BLaER1 (cell line): ENCODE measurements around the gene GDPD2.
A peak's percentile ranks its signal among the peaks of the same experiment; 100 is the strongest.

Experiments
- H3K27ac ChIP-seq: shearing (Covaris generic); formaldehyde crosslinking; 2 replicates; pipeline ENCODE4 v1.8.1; 2022
- H3K27me3 ChIP-seq: shearing (Covaris generic); formaldehyde crosslinking; 2 replicates; pipeline ENCODE4 v1.8.1; 2022
- H3K36me3 ChIP-seq: shearing (Covaris generic); formaldehyde crosslinking; 2 replicates; pipeline ENCODE4 v1.8.1; 2022
- H3K4me1 ChIP-seq: shearing (Covaris generic); formaldehyde crosslinking; 2 replicates; pipeline ENCODE4 v1.8.1; 2022
- H3K4me2 ChIP-seq: shearing (Covaris generic); formaldehyde crosslinking; 2 replicates; pipeline ENCODE4 v1.8.1; 2022
- H3K4me3 ChIP-seq: shearing (Covaris generic); formaldehyde crosslinking; 2 replicates; pipeline ENCODE4 v1.8.1; 2022
- H3K9ac ChIP-seq: shearing (Covaris generic); formaldehyde crosslinking; 2 replicates; pipeline ENCODE4 v1.8.1; 2022
- H3K9me3 ChIP-seq: shearing (Covaris generic); formaldehyde crosslinking; 2 replicates; pipeline ENCODE4 v1.8.1; 2022
- H4K20me1 ChIP-seq: shearing (Covaris generic); formaldehyde crosslinking; 2 replicates; pipeline ENCODE4 v1.8.1; 2022
- Cebpa-rat ChIP-seq: shearing (Covaris generic); IDR thresholded peaks from 2 replicates; pipeline ENCODE4 v1.8.1; 2022

The GDPD2 gene

DNA sequence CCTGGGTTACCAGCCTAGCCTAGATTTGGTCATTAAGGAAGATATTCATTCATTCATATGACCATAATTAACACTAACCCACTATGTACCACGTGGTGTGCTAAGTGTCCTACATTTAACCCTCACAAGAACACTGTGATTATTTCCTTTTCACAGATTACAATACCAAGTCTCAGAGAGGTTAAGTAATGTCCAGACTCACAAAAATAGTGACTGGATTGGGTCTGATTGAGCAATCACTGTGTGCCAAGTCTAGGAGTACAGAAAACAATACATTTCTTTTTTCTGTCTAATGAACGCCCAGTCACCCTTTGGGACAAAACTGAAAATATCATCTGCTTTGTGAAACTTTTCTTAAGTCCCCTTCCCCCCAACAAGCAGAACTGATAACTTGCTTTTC lies 13.9 kb downstream of the GDPD2 start:
- Histone ChIP-seq H3K4me3 (no peak overlapping the region), H3K9ac (no peak overlapping the region), H3K27me3 (peaks cover 71% of the 10 kb centered on the region), H3K27ac (no peak overlapping the region), H4K20me1 (no peaks in the 10 kb centered on the region; the same call in 1 of the 2 replicates), H3K9me3 (no peaks in the 10 kb centered on the region), H3K36me3 (no peaks in the 10 kb centered on the region), H3K4me1 (peaks cover 24% of the 10 kb centered on the region), H3K4me2 (no peak overlapping the region)
- no peak for TF ChIP-seq Cebpa-rat

DNA sequence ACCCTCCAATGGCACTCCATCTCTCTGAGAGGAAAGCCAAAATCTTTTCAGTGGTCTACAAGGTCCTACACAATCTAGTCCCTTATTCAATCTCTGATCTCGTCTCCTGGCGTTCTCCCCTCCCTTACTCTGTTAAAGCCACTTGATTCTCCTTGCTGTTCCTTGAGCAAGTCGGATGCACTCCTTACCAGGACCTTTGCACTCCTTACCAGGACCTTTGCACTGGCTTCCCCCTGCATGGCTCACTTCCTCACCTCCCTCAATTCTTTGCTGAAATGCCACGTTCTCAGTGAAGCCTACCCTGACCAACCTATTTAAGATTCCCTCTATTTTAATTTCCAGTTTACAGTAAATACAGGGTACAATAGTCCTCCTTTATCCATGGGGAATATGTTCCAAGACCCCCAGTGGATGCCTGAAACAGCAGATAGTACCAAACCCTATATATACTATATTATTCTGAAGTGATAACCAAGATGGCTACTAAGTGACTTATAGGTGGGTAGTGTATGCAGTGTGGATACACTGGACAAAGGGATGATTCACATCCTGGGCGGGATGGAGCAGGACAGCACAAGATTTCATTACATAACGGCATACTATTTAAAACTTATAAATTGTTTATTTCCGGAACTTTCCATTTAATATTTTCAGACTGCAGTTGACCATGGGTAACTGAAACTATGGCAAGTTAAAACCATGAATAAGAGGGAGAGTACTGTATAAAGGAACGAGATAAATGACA lies 15.0 kb downstream of the GDPD2 start:
- TF ChIP-seq Cebpa-rat = no peak
- Histone ChIP-seq H4K20me1 (no peaks in the 10 kb centered on the region; the same call in 1 of the 2 replicates), H3K9ac (no peak overlapping the region), H3K27ac (no peak overlapping the region), H3K4me2 (no peak overlapping the region), H3K4me1 (peaks cover 24% of the 10 kb centered on the region), H3K9me3 (no peaks in the 10 kb centered on the region), H3K36me3 (no peaks in the 10 kb centered on the region), H3K4me3 (no peak overlapping the region), H3K27me3 (peaks cover 75% of the 10 kb centered on the region)

DNA sequence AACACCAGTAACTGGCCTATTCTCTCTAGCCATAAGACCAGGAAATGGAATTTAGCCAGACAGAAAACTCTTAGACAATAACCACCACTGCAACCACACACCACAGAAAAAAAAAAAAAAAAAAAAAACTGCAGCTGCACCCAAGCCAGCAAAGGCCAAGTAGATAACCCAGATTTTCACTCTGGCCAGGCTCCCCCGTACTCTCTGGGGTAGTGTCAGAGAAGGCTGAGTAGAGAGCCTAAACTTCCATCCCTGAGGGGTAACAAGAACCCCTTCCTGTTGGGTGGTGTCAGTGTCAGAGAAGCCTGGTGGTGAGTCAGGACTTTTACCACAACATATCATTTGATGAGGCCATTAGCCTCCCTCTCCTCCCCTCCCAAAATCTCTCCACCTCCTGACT lies 15.9 kb downstream of the GDPD2 start:
- Histone ChIP-seq H3K9ac (no peak overlapping the region), H3K27me3 (peaks cover 84% of the 10 kb centered on the region), H3K27ac (no peak overlapping the region), H3K4me1 (peaks cover 24% of the 10 kb centered on the region), H3K9me3 (no peaks in the 10 kb centered on the region), H3K4me2 (0 out of 2 replicates have a peak overlapping the region, but pooled peaks have one; percentile 28), H3K4me3 (no peak overlapping the region), H4K20me1 (no peaks in the 10 kb centered on the region; the same call in 1 of the 2 replicates), H3K36me3 (no peaks in the 10 kb centered on the region)
- no peak for TF ChIP-seq Cebpa-rat

DNA sequence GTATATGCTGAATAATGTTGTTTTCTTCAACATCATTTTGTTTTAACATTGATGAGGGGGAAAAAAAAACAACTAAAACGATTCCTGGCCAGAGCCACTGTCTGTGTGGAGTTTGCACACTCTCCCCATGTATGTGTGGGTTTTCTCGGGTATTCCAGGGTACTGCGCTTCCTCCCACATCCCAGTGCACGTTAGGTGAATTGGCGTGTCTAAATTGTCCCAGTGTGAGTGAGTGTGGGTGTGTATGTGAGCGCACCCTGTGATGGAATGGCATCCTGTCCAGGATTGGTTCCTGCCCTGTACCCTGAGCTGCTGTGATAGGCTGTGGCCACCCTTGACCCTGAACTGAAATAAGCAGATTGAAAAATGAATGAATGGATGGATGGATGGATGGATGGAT lies 19.1 kb downstream of the GDPD2 start:
- H3K36me3 ChIP-seq = no peaks in the 10 kb centered on the region
- no peak overlapping the region for H3K4me3 ChIP-seq
- H3K9ac ChIP-seq = no peak overlapping the region
- H3K4me2 ChIP-seq = no peak overlapping the region
- no peak for TF ChIP-seq Cebpa-rat
- no peaks in the 10 kb centered on the region; the same call in 1 of the 2 replicates for H4K20me1 ChIP-seq
- peaks cover 11% of the 10 kb centered on the region for H3K4me1 ChIP-seq
- no peaks in the 10 kb centered on the region for H3K9me3 ChIP-seq
- peaks cover 96% of the 10 kb centered on the region for H3K27me3 ChIP-seq
- H3K27ac ChIP-seq = no peak overlapping the region

DNA sequence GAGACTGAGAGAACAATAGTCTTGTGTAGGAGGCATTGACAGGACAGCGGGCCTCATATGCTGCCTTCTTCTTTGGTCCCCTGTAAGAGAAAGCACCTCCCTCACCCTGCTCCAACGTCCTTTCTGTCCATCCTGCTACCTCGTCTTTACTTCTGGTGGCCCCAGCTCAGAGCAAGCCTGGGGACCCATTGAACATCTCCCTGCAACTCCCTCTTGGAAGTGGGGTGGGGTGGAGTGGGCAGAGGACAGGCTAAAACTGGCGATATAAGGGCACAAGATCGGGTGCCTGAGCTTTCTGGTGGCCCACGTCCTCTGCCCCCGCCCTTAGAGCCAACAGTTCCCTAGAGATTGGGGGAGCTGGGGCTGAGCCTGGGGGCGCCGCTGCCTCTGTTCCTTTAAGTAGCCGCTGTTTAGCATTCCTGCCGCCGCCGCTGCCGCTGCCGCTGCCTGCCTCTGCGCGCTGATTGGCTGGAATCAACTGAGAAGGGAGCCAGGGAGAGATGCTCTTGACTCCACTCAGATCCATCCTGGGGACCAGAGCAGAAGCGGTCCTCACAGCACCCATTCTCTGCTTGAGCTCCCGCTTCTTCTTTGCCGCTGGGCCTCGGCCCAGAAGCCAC lies 21.3 kb downstream of the GDPD2 start, which contains the start of gene DLG3:
Gene DLG3, plus strand, starts transcription at position 510 of the 620 bp plus-strand sequence. CDS start 367 bp downstream, outside the sequence.
- no peak within 1 kb of the TSS for H3K27ac ChIP-seq
- peaks cover 94% of the 10 kb centered on the region for H3K27me3 ChIP-seq
- H3K4me1 ChIP-seq = peaks cover under 1% of the 10 kb centered on the region
- peak within 1 kb of the TSS; percentile 12; the same call in 1 of the 2 replicates for H3K4me2 ChIP-seq
- H4K20me1 ChIP-seq = no peaks in the 10 kb centered on the region; the same call in 1 of the 2 replicates
- no peak within 1 kb of the TSS for H3K9ac ChIP-seq
- no peaks in the 10 kb centered on the region for H3K9me3 ChIP-seq
- no peaks in the 10 kb centered on the region for H3K36me3 ChIP-seq
- no peak for TF ChIP-seq Cebpa-rat
- H3K4me3 ChIP-seq = no peak within 1 kb of the TSS

DNA sequence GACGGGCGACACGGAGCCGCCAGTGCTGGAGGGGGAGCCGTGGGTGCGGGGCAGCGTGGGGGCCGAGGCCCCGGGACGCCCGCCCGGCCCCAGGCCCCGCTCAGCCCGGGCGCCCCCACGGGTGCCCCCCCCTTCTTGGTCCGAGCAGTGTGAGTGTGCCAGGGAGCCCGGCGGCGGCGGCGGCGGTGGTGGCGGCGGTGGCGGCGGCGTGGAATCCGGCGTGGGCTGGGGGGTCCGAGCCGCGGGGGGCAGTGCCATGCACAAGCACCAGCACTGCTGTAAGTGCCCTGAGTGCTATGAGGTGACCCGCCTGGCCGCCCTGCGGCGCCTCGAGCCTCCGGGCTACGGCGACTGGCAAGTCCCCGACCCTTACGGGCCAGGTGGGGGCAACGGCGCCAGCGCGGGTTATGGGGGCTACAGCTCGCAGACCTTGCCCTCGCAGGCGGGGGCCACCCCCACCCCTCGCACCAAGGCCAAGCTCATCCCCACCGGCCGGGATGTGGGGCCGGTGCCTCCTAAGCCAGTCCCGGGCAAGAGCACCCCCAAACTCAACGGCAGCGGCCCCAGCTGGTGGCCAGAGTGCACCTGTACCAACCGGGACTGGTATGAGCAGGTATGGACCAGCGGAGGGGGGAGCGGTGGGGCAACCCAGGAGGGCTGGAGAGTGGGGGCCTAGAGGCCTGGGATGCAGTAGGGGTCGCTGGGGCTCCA lies 22.0 kb downstream of the GDPD2 start:
- Histone ChIP-seq H3K36me3 (no peaks in the 10 kb centered on the region), H4K20me1 (no peaks in the 10 kb centered on the region; the same call in 1 of the 2 replicates), H3K4me1 (no peaks in the 10 kb centered on the region), H3K4me3 (no peak overlapping the region), H3K27me3 (peaks cover 93% of the 10 kb centered on the region), H3K9me3 (no peaks in the 10 kb centered on the region), H3K9ac (no peak overlapping the region), H3K4me2 (peak overlapping the region; percentile 12; the same call in 1 of the 2 replicates), H3K27ac (no peak overlapping the region)
- TF ChIP-seq Cebpa-rat = no peak

DNA sequence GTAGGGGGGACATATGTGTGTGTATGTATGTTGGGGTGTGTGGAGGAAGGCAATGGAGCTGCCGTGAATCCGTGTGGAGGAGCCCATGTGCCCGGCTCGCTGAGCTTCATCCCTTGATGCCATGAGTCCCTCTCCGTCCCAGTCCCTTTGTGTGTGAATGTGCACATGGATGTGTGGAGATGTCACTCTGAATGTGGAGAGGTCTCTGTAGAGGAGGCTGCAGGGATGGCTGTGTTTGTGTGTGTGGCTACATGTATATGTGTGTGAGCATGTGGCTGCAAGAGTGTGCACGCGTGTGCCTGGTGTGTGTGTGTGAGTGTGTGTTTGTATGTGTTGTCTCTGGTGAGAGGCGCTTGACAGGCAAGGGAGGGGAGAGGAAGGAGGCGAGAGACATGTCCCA lies 22.8 kb downstream of the GDPD2 start:
- H3K4me2 ChIP-seq = no peak overlapping the region
- no peak for TF ChIP-seq Cebpa-rat
- peaks cover 87% of the 10 kb centered on the region for H3K27me3 ChIP-seq
- no peaks in the 10 kb centered on the region for H3K4me1 ChIP-seq
- H3K9me3 ChIP-seq = no peaks in the 10 kb centered on the region
- H3K4me3 ChIP-seq = no peak overlapping the region
- no peaks in the 10 kb centered on the region for H3K36me3 ChIP-seq
- no peak overlapping the region for H3K27ac ChIP-seq
- no peaks in the 10 kb centered on the region; the same call in 1 of the 2 replicates for H4K20me1 ChIP-seq
- H3K9ac ChIP-seq = no peak overlapping the region

DNA sequence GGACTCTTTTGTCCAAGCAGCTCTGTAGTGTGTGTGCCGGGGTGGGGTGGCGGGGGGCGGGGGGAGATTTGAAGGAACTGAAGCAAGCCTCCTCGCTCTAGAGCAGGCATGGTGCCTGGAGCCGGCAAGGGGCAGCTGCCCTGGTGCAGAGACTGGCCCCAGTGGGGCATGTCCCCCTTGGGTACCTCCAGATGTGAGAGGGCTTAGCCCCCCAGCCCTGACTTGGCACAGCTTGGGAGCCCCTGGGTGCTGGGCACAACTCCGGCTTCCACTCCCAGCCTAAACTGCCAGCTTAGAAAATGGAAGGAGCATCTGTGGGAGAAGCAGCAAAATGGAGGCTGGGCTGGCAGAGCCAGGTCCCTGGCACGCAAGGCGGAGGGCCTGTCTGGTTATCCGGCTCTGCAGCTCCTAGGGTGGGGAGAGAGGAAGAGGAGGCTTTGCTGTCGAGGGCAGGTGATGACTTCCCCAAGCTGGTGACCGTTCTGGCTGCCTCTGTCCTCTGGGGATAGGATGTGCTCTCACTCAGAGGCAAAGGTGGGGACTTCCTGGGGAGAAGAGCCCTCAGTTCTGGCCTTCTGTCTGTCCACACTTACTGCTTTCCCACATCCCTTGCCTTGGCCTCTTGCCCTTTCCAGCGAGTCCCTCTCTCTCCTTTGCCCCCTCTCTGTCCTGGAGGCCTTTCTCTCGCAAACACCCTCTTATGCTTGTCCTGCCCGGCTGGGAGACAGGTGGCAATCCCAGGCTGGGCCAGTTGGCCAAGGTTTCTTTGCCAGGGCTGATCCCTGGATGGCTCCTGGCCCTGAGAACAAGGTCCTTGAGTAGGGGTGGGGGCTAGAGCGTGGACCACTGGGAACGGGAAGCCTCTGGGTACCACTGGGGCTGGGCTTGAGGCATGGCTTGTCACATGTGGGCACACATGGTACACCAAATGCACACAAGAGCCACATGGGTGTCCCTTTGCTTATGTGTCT lies 23.6 kb downstream of the GDPD2 start:
- no peak overlapping the region for H3K9ac ChIP-seq
- no peaks in the 10 kb centered on the region; the same call in 1 of the 2 replicates for H4K20me1 ChIP-seq
- no peak overlapping the region for H3K4me2 ChIP-seq
- TF ChIP-seq Cebpa-rat = no peak
- no peaks in the 10 kb centered on the region for H3K36me3 ChIP-seq
- H3K4me1 ChIP-seq = no peaks in the 10 kb centered on the region
- H3K4me3 ChIP-seq = no peak overlapping the region
- H3K27ac ChIP-seq = no peak overlapping the region
- peaks cover 80% of the 10 kb centered on the region for H3K27me3 ChIP-seq
- H3K9me3 ChIP-seq = no peaks in the 10 kb centered on the region

DNA sequence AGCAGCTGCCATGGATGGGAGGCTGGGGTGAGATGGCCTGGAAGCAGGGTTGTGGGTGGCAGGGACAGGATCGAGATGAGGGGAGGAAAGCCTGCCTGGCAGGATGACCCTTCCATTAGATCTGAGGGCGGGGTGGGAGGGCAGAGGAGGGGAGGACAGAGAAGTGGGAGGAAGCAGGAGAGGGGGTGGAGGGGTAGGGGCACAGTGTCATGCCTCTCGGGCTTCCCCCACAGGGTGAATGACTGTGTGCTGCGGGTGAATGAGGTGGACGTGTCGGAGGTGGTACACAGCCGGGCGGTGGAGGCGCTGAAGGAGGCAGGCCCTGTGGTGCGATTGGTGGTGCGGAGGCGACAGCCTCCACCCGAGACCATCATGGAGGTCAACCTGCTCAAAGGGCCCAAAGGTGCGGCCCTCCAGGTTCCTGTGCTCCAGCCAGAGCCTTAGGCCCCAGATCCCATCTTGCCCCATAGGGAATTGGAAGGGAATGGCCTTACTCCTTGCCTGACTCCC lies 26.4 kb downstream of the GDPD2 start:
- Histone ChIP-seq H3K27me3 (peaks cover 53% of the 10 kb centered on the region), H4K20me1 (no peaks in the 10 kb centered on the region), H3K4me1 (peaks cover 16% of the 10 kb centered on the region), H3K4me3 (no peak overlapping the region), H3K4me2 (no peak overlapping the region), H3K36me3 (no peaks in the 10 kb centered on the region), H3K9me3 (no peaks in the 10 kb centered on the region), H3K27ac (no peak overlapping the region), H3K9ac (no peak overlapping the region)
- TF ChIP-seq Cebpa-rat = no peak
